Thyroid gland (tissue), 4 donors: ENCODE measurements around the gene CUL2. TPM values are rescaled to one million over a fixed set of nuclear protein-coding genes. Genes with fewer than 3 reads are reported as not detected.
A peak's percentile ranks its signal among the peaks of the same experiment; 100 is the strongest.

Experiments
- DNase-seq, 2 donors: peaks; one replicate each; pipeline ENCODE4 v3.0.0-alpha.2; 2019
- H3K27ac ChIP-seq, 3 donors: fragments of 200-600 bp; sonication (generic); 1 replicate in 2 of 3; 2 replicates in 1 of 3; pipeline ENCODE4 v1.5.1; 2016 to 2019; ENCODE audit warnings: mild to moderate bottlenecking in 1 of 3, moderate library complexity in 1 of 3
- H3K27me3 ChIP-seq: fragments of 200-600 bp; sonication (generic); one replicate; pipeline ENCODE4 v1.5.1; 2019
- H3K36me3 ChIP-seq, 2 donors: fragments of 200-600 bp; sonication (generic); one replicate each; pipeline ENCODE4 v1.5.1; 2016 to 2019
- H3K4me1 ChIP-seq, 2 donors: fragments of 200-600 bp; sonication (generic); one replicate each; pipeline ENCODE4 v1.5.1; 2017 to 2019
- H3K4me3 ChIP-seq, 3 donors: fragments of 200-600 bp; sonication (generic); replicated peaks in 1 of 3; 1 replicate in 2 of 3; 2 replicates in 1 of 3; pipeline ENCODE4 v1.5.1; 2016; ENCODE audit warnings: mild to moderate bottlenecking in 1 of 3
- H3K9me3 ChIP-seq: fragments of 200-600 bp; sonication (generic); one replicate; pipeline ENCODE4 v1.5.1; 2017
- CTCF ChIP-seq, 6 experiments: fragments of 200-600 bp in 3 of 6; fragments of 450-650 bp in 3 of 6; sonication (generic) in 3 of 6; IDR thresholded peaks; one replicate each; pipeline ENCODE4 v1.5.1; 2016 to 2019; ENCODE audit warnings: antibody characterized with exemption in 6 of 6, mild to moderate bottlenecking in 2 of 6, inconsistent platforms in 1 of 6, moderate library complexity in 1 of 6
- POLR2A ChIP-seq, 2 donors: fragments of 450-650 bp; IDR thresholded peaks; one replicate each; pipeline ENCODE4 v1.6.1; 2017; ENCODE audit warnings: antibody characterized with exemption in 2 of 2, mild to moderate bottlenecking in 2 of 2, moderate library complexity in 1 of 2
- WGBS, 2 donors: methylation state at CpG; one replicate each; pipeline ENCODE4 v1.1.5; 2017; 5-methylcytosine and 5-hydroxymethylcytosine counted together
- intact Hi-C: fragments of 100-400 bp; cut with DNase I; formaldehyde crosslinking; loops from one replicate; pipeline ENCODE4 v1.15.1; 2023
- total RNA-seq, 4 donors: library from RNA; depleted of rRNA; stranded (reverse); fragments of >200 nt; gene quantifications; one replicate each; pipeline ENCODE4 v1.2.3, GENCODE V29; 2016

Gene CUL2
- total RNA-seq, 4 donors from 2014 or later: 16.5 to 19.0 (median 18.2) TPM

DNA sequence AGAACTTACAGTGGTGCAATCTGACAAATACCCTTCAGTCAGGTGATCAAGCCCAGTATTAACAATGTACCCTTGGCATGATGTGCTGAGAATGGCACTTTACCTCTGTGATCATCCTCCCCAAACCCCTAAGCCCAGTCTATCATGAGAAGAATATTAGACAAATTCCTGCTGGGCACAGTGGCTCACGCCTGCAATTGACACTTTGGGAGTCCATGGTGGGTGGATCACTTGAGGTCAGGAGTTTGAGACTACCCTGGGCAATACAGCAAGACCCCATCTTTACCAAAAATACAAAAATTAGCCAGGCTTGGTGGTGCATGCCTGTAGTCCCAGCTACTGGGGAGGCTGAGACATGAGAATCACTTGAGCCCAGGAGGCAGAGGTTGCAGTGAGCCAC lies 7.4 kb upstream of the CUL2 start:
- Histone ChIP-seq H3K4me3 (no peak overlapping the region), H3K4me1 (peaks cover 0 to 6% of the 10 kb centered on the region in 2 donors), H3K27ac (no peak overlapping the region), H3K36me3 (no peaks in the 10 kb centered on the region), H3K27me3 (no peaks in the 10 kb centered on the region), H3K9me3 (no peaks in the 10 kb centered on the region)
- TF ChIP-seq CTCF (IDR thresholded peaks at IDR 0.05) (no peak), POLR2A (IDR thresholded peaks at IDR 0.05) (no peak)
- DNase-seq: no peak
- WGBS, 2 donors: 83 to 87% methylated on average over 1 of the region's 1 CpG
- intact Hi-C loops: no loop called here

- Histone ChIP-seq H3K9me3 (no peaks in the 10 kb centered on the region), H3K27ac (no peak overlapping the region), H3K27me3 (no peaks in the 10 kb centered on the region), H3K4me3 (no peak overlapping the region), H3K36me3 (no peaks in the 10 kb centered on the region), H3K4me1 (no peaks in the 10 kb centered on the region)
- TF ChIP-seq CTCF (IDR thresholded peaks at IDR 0.05) (no peak), POLR2A (IDR thresholded peaks at IDR 0.05) (no peak)
- WGBS, 2 donors: 61 to 67% methylated on average over 2 of the region's 2 CpGs
- no peak for DNase-seq
- intact Hi-C loops: no loop called here
These were observed 6.2 kb upstream of the CUL2 start for GRCh38 chr10:35096312-35096711.

- no peak overlapping the region for H3K4me3 ChIP-seq
- 61 to 65% methylated on average over 1 of the region's 1 CpG for WGBS, 2 donors
- TF ChIP-seq CTCF (IDR thresholded peaks at IDR 0.05) (no peak), POLR2A (IDR thresholded peaks at IDR 0.05) (no peak)
- DNase-seq: no peak
- no peaks in the 10 kb centered on the region for H3K27me3 ChIP-seq
- no peaks in the 10 kb centered on the region for H3K36me3 ChIP-seq
- intact Hi-C loops: no loop called here
- H3K27ac ChIP-seq: no peak overlapping the region
- no peaks in the 10 kb centered on the region for H3K9me3 ChIP-seq
- peaks cover 11 to 18% of the 10 kb centered on the region in 2 donors for H3K4me1 ChIP-seq
These were observed 2.7 kb upstream of the CUL2 start for GRCh38 chr10:35092851-35093250.

DNA sequence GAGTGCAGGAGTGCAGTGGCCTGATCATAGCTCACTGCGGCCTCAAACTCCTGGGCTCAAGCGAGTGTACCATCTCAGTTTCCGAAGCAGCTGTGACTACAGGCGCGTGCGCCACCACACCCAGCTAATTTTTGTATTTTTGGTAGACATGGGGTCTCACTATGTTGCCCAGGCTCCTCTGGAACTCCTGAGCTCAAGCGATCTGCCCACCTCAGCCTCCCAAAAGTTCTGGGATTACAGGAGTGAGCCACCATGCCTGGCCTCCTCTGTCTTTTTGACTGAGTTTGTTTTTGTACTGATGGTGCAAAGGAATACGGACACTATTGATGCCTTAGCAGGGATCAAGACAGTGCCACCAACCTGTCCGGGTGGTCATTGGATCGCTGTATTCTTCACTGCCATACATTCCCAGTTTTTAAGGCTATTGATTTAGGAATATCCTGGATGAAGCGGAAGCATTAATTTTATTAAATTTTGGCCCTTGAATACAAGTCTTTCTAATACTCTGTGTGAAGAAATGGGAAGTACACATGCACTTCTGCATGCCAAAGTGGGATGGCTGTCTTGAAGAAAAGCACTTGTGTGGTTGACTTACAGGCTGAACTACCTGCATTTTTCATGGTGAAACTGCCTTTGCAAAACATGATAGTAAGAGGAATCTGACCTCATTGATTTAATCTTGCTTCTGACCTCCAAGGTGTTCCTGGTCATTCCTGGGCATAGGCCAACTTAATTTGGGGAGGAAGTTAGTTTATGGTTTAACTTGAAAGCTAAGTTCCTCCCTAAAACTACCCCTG lies 2.1 kb upstream of the CUL2 start:
- Histone ChIP-seq H3K27me3 (no peaks in the 10 kb centered on the region), H3K4me3 (no peak overlapping the region), H3K27ac (no peak overlapping the region), H3K9me3 (no peaks in the 10 kb centered on the region), H3K4me1 (peaks cover 11 to 23% of the 10 kb centered on the region in 2 donors), H3K36me3 (no peaks in the 10 kb centered on the region)
- no peak for TF ChIP-seq CTCF (IDR thresholded peaks at IDR 0.05)
- no peak for TF ChIP-seq POLR2A (IDR thresholded peaks at IDR 0.05)
- WGBS, 2 donors: 92% methylated on average over 11 of the region's 11 CpGs
- intact Hi-C loops: no loop called here
- DNase-seq: no peak

GRCh38 chr10:35089611-35090161 lies 455 bp downstream of the CUL2 start:
- no peak for DNase-seq
- Histone ChIP-seq H3K4me1 (peaks cover 11 to 26% of the 10 kb centered on the region in 2 donors), H3K27ac (peak overlapping the region; percentile 93 to 95 (median 94)), H3K4me3 (peak overlapping the region; percentile 77 to 95 (median 83)), H3K36me3 (no peaks in the 10 kb centered on the region), H3K27me3 (no peaks in the 10 kb centered on the region), H3K9me3 (no peaks in the 10 kb centered on the region)
- intact Hi-C loops: no loop called here
- TF ChIP-seq CTCF (IDR thresholded peaks at IDR 0.05) (no peak), POLR2A (IDR thresholded peaks at IDR 0.05) (no peak)
- WGBS, 2 donors: 0 to 1% methylated on average over 24 to 26 of the region's 27 CpGs
